Memory B cell (primary cell): ENCODE data around the gene CLDN25.
"Not testable (repeated sequence)": the region's sequence is repeated elsewhere in the genome, so short reads cannot be mapped to it uniquely, and the experiment has no call there.

ENCODE experiments used
- ATAC-seq: fragments of 150-1000 bp; cut with Tn5 transposase; 2 replicates; pipeline ENCODE4 v1.10.0; 2021; ENCODE audit warnings: low read depth, mild to moderate bottlenecking, moderate library complexity
- DNase-seq, 2 donors: peaks; one replicate each; pipeline ENCODE4 v3.0.0; 2022; ENCODE audit warnings: low spot score in 2 of 2
- H3K27ac Mint-ChIP-seq: one replicate; pipeline ENCODE4 v1.8.0; 2022; ENCODE audit warnings: mild to moderate bottlenecking, moderate library complexity, mixed read lengths
- H3K27me3 Mint-ChIP-seq: one replicate; pipeline ENCODE4 v1.8.0; 2022; ENCODE audit warnings: mixed read lengths
- H3K36me3 Mint-ChIP-seq: one replicate; pipeline ENCODE4 v1.8.0; 2022; ENCODE audit warnings: mild to moderate bottlenecking, mixed read lengths
- H3K4me1 Mint-ChIP-seq: one replicate; pipeline ENCODE4 v1.8.0; 2022; ENCODE audit warnings: mixed read lengths
- H3K4me3 Mint-ChIP-seq: one replicate; pipeline ENCODE4 v1.8.0; 2022; ENCODE audit warnings: mild to moderate bottlenecking, moderate library complexity, mixed read lengths
- H3K9me3 Mint-ChIP-seq: one replicate; pipeline ENCODE4 v1.8.0; 2022; ENCODE audit warnings: mixed read lengths

The CLDN25 gene

GRCh38 chr11:113779496-113779895, at the start of gene CLDN25:
Gene CLDN25 (plus strand): TSS chr11:113779796. CDS start chr11:113779796, 0 bp downstream.
- no peak for DNase-seq
- ATAC-seq: no peak
- Mint-ChIP-seq H3K27me3 (peaks cover 16% of the 10 kb centered on the region), H3K27ac (no peak within 1 kb of the TSS), H3K4me1 (no peaks in the 10 kb centered on the region), H3K9me3 (no peaks in the 10 kb centered on the region), H3K36me3 (no peaks in the 10 kb centered on the region), H3K4me3 (no peak within 1 kb of the TSS)

DNA sequence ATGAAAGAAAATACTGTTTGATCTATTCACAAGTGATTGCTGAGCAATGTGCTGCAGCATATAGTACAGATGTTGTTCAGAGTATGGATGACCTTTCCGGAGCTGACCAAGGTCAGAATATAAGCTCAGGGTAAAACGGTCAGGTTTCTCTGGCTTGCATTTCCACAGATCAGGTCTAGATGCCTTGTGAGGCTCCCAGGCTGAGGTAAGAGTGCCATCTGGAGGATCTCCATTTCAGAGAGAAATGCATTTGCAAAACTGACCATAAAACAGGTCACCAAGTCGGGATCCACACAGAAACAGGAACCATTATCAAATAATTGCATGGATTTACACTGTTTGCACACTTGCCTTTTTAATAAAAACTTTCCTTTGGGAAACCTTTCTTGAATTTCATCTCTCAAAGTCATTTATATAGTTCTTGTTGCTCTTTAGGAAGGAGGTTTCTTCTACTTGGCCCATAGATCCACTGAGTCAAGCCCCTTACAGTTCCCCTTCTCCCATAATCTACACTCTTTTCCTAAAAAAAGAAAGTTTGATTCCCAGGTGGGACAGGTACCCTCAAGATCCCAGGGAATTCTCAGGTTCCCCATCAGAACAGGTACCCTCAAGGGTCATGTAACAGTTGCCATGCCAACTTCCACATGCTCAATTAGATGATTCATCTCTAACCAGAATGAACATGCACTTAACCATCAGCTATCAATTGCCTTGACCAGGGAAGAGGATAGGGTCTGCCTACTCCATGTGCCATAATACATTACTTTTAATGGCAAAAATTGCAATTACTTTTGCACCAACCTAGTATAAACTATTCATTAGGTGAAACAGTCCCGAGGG, 48.5 kb upstream of the CLDN25 start:
- ATAC-seq (no peak), DNase-seq (no peak)

DNA sequence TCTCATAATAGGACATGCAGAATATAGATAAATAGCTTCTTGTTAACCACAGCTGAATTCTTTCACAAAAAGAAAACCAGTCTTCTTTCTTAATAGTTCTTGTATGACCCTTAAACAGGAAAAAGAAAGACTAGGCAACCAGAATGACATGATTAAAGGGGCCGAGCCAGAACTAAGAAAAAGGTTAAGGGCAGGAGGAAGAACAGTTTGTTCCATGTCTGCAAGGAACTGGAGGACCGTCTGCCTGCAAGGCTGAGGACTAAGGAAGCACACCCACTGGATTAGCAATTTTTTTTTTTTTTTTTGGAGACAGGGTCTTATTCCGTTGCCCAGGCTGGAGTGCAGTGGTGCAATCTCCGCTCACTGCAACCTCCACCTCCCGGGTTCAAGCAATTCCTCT, 47.5 kb upstream of the CLDN25 start:
- Mint-ChIP-seq H3K36me3 (peaks cover 23% of the 10 kb centered on the region), H3K4me3 (no peak overlapping the region), H3K4me1 (peaks cover 3% of the 10 kb centered on the region), H3K27ac (no peak overlapping the region), H3K9me3 (no peaks in the 10 kb centered on the region), H3K27me3 (no peaks in the 10 kb centered on the region)
- ATAC-seq: no peak
- DNase-seq: no peak

More for the DNA sequence above, 48.5 kb upstream of the CLDN25 start:
- Mint-ChIP-seq H3K9me3 (no peaks in the 10 kb centered on the region), H3K27ac (no peak overlapping the region), H3K4me3 (no peak overlapping the region), H3K4me1 (peaks cover 3% of the 10 kb centered on the region), H3K27me3 (no peaks in the 10 kb centered on the region), H3K36me3 (peaks cover 16% of the 10 kb centered on the region)

DNA sequence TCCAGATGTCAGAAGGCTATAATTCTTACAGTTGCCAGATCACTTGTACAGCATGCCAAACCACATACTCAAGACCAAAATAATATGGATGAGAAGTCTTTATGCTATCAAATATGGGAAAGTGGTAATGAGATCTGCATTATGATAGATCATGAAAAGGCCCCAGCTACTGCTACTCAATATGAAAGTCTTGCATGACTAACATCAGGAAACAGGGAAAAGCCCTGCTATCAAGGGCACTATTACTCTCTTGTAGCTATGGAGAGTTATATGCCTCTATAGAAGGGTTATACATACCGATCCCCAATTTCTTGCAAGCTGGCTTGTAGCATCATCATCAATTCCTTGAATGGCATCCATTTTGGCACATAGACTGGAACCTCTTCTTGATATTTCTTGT, 43.3 kb upstream of the CLDN25 start:
- DNase-seq: no peak
- no peak overlapping the region for H3K4me3 Mint-ChIP-seq
- no peak for ATAC-seq
- H3K9me3 Mint-ChIP-seq: no peaks in the 10 kb centered on the region
- H3K27ac Mint-ChIP-seq: no peak overlapping the region
- no peaks in the 10 kb centered on the region for H3K27me3 Mint-ChIP-seq
- H3K36me3 Mint-ChIP-seq: peaks cover 45% of the 10 kb centered on the region
- no peaks in the 10 kb centered on the region for H3K4me1 Mint-ChIP-seq

DNA sequence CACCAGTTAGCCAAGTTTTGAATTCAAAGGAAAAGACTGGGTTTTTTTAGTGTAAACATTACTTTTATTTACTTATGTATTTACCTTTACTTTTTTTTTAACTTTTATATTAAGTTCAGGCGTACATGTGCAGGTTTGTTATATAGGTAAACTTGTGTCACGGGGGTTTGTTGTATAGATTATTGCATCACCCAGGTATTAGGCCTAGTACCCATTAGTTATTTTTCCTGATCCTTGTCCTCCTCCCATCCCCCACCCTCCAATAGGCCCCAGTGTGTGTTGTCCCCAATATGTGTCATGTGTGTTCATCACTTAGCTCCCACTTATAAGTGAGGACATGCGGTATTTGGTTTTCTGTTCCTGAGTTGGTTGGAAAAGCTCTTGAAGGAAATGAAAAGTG, 26.7 kb upstream of the CLDN25 start:
- peaks cover 21% of the 10 kb centered on the region for H3K36me3 Mint-ChIP-seq
- no peak for ATAC-seq
- no peaks in the 10 kb centered on the region for H3K9me3 Mint-ChIP-seq
- H3K4me1 Mint-ChIP-seq: no peaks in the 10 kb centered on the region
- no peak for DNase-seq
- no peak overlapping the region for H3K27ac Mint-ChIP-seq
- no peak overlapping the region for H3K4me3 Mint-ChIP-seq
- H3K27me3 Mint-ChIP-seq: no peaks in the 10 kb centered on the region

DNA sequence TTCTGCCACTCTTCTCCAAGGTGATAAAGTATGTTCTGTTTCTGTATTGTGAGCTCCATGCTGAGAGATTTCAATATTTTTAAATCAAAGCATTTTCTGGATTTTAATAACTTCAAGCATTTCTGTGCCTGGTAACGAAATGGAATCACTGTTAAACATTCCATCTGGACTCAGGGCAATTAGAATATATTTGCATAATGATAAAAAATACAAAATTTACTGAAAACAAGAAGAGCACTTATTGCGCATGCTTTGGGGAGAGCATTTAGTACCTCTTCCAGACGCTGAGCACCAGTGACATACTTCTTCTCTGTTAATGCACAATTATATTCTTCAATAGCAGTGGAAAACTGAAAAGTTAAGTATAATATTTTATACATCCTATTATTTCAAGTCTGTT, 19.4 kb upstream of the CLDN25 start:
- Mint-ChIP-seq H3K9me3 (no peaks in the 10 kb centered on the region), H3K27ac (no peak overlapping the region), H3K27me3 (no peaks in the 10 kb centered on the region), H3K4me1 (peaks cover 3% of the 10 kb centered on the region), H3K36me3 (peaks cover 42% of the 10 kb centered on the region), H3K4me3 (no peak overlapping the region)
- DNase-seq (no peak), ATAC-seq (no peak)

GRCh38 chr11:113763040-113763439, 16.6 kb upstream of the CLDN25 start:
- H3K27me3 Mint-ChIP-seq, H3K4me3 Mint-ChIP-seq, DNase-seq, ATAC-seq, H3K9me3 Mint-ChIP-seq, H3K27ac Mint-ChIP-seq: not testable (repeated sequence)
- Mint-ChIP-seq H3K36me3 (peaks cover 40% of the 10 kb centered on the region), H3K4me1 (peaks cover 11% of the 10 kb centered on the region)

- H3K27ac Mint-ChIP-seq: no peak overlapping the region
- no peak for ATAC-seq
- H3K36me3 Mint-ChIP-seq: peaks cover 34% of the 10 kb centered on the region
- H3K4me3 Mint-ChIP-seq: no peak overlapping the region
- H3K9me3 Mint-ChIP-seq: no peaks in the 10 kb centered on the region
- no peaks in the 10 kb centered on the region for H3K27me3 Mint-ChIP-seq
- H3K4me1 Mint-ChIP-seq: peaks cover 11% of the 10 kb centered on the region
- no peak for DNase-seq
Measured at GRCh38 chr11:113764527-113765219, 14.9 kb upstream of the CLDN25 start.

DNA sequence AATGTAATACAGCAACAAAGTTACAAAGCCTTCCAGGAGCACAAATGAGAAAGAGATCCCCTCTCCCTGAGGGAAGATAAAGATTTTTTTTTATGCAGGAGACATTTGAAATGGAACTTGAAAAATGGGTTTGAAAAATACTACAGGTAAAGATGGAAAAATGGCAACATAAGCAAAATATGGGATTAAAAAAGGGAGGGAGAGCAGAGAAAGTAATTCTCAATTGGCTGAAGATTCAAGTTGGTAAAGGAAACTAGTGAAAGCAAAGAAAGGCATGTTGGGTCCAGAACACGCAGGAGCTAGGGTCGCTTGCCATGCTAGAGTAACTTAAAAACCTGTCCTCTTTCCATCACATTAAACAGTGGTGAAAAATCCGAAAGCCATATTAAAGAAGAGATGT, 7.6 kb upstream of the CLDN25 start:
- ATAC-seq (no peak), DNase-seq (no peak)
- Mint-ChIP-seq H3K9me3 (no peaks in the 10 kb centered on the region), H3K27me3 (no peaks in the 10 kb centered on the region), H3K36me3 (peaks cover 11% of the 10 kb centered on the region), H3K4me3 (peak overlapping the region; percentile 96), H3K4me1 (peaks cover 21% of the 10 kb centered on the region), H3K27ac (no peak overlapping the region)

GRCh38 chr11:113773092-113773415, 6.5 kb upstream of the CLDN25 start:
- DNase-seq (no peak), ATAC-seq (no peak)
- Mint-ChIP-seq H3K27me3 (no peaks in the 10 kb centered on the region), H3K36me3 (peaks cover 2% of the 10 kb centered on the region), H3K4me1 (peaks cover 13% of the 10 kb centered on the region), H3K27ac (peak overlapping the region; percentile 88), H3K4me3 (peak overlapping the region; percentile 96), H3K9me3 (no peaks in the 10 kb centered on the region)

DNA sequence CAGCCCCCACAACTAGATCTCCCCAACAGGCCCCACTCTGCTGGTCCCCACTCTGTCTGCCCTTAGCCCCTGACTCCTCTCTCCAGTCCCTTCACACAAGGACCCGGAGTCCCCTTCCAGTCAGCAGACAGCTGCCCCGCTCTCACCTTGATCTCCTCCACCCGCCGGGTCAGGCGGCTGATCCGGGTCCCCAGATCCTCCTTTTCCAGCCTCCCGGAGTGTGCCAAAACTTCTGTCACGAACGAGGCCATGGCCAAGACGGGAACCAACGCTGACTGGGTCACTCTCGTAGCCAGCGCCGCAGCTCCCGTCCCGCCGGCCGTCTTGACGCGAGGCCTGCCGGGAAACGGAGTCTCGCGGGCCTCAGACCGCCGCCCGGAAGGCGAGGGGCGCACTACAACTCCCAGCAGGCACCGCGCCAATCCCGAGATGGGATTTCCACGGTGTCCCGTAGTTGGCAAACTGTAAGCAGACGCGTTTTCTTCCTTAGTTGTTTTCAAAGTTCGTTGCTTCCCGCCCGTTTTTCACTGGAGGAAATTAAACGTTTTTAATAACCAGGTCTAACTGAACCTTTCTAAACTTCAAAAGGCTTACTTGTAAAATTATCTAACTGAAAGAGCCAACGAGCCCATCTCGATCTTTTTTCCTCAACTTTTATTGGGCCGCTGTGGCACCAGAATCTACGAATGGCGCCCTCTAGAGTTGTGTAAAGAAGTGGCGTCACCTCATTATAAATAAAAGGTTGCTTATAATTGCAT, 6.0 kb upstream of the CLDN25 start, which contains the start of gene ZW10:
Gene ZW10 (minus strand): TSS at position 277 of the 758 bp plus-strand sequence. CDS start 26 bp downstream, at position 251.
- Mint-ChIP-seq H3K9me3 (no peaks in the 10 kb centered on the region), H3K27ac (peak within 1 kb of the TSS; percentile 88), H3K27me3 (no peaks in the 10 kb centered on the region), H3K4me1 (peaks cover 13% of the 10 kb centered on the region), H3K36me3 (peaks cover 2% of the 10 kb centered on the region), H3K4me3 (peak within 1 kb of the TSS; percentile 96)
- ATAC-seq (peak; percentile 98), DNase-seq (peak; percentile 84 to 89)

DNA sequence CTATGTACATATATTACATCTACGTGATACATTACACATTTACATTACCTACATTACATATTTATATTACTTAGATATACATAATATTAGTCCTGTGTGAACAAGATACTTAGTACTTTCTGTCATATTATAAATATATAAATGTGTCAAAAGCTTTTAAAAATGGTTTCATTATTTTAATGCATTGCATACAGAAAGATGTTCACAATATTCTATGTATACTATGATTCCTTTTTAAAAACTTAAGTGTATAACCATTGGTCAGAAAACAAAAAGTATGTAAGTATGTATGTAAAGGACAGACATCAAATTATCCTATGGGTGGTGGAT, 5.5 kb upstream of the CLDN25 start:
- peaks cover 13% of the 10 kb centered on the region for H3K4me1 Mint-ChIP-seq
- ATAC-seq (no peak), DNase-seq (no peak)
- H3K36me3 Mint-ChIP-seq: no peaks in the 10 kb centered on the region
- peak overlapping the region; percentile 88 for H3K27ac Mint-ChIP-seq
- H3K9me3 Mint-ChIP-seq: no peaks in the 10 kb centered on the region
- peak overlapping the region; percentile 96 for H3K4me3 Mint-ChIP-seq
- no peaks in the 10 kb centered on the region for H3K27me3 Mint-ChIP-seq

GRCh38 chr11:113778111-113778910, 1.3 kb upstream of the CLDN25 start:
- Mint-ChIP-seq H3K4me3 (no peak overlapping the region), H3K4me1 (peaks cover 2% of the 10 kb centered on the region), H3K9me3 (no peaks in the 10 kb centered on the region), H3K27me3 (peaks cover 16% of the 10 kb centered on the region), H3K36me3 (no peaks in the 10 kb centered on the region), H3K27ac (no peak overlapping the region)
- DNase-seq: no peak
- ATAC-seq: no peak
